ENCODE data around the gene ZFYVE9. TPM values are rescaled to one million over a fixed set of nuclear protein-coding genes. Genes with fewer than 3 reads are reported as not detected.

Gene ZFYVE9
- total and polyA plus RNA-seq, 2 of the 13 experiments (the other 11 are each of a cell fraction or from before 2014, with no cell fraction given) = 9.2 to 19.8 TPM

DNA sequence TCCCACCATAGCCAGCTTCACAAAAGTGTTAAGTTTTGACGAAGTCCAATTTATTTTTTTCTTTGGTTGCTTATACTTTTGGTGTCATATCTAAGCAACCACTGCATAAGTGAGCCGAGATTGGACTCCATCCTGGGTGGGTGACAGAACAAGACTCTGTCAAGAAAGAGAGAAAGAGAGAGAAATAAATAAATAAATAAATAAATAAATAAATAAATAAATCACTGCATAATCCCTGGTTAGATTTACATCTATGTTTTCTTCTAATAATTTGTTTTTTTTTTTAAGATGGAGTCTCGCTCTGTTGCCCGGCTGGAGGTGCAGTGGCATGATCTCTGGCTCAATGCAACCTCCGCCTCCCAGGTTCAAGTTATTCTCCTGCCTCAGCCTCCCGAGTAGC is 18.3 kb upstream of the ZFYVE9 start:
- peaks cover 20% of the 10 kb centered on the region for H3K4me1 ChIP-seq (ENCODE audit: insufficient read depth, low read length)
- TF ChIP-seq ZNF773 (CRISPR knock-in tag; IDR thresholded peaks at IDR 0.05; ENCODE audit: borderline replicate concordance) (no peak), BORCS8-MEF2B (CRISPR knock-in tag; IDR thresholded peaks at IDR 0.05) (no peak), SRY (CRISPR knock-in tag; IDR thresholded peaks at IDR 0.05) (no peak), TEAD3 (CRISPR knock-in tag; optimal IDR thresholded peaks at IDR 0.05; ENCODE audit: borderline replicate concordance) (no peak), RFXAP (CRISPR knock-in tag; IDR thresholded peaks at IDR 0.05; ENCODE audit: borderline replicate concordance) (no peak), RCOR2 (CRISPR knock-in tag; IDR thresholded peaks at IDR 0.05) (no peak), NFE2L1 (CRISPR knock-in tag; IDR thresholded peaks at IDR 0.05; ENCODE audit: borderline replicate concordance) (no peak)
- TF ChIP-seq, protein P1, sequence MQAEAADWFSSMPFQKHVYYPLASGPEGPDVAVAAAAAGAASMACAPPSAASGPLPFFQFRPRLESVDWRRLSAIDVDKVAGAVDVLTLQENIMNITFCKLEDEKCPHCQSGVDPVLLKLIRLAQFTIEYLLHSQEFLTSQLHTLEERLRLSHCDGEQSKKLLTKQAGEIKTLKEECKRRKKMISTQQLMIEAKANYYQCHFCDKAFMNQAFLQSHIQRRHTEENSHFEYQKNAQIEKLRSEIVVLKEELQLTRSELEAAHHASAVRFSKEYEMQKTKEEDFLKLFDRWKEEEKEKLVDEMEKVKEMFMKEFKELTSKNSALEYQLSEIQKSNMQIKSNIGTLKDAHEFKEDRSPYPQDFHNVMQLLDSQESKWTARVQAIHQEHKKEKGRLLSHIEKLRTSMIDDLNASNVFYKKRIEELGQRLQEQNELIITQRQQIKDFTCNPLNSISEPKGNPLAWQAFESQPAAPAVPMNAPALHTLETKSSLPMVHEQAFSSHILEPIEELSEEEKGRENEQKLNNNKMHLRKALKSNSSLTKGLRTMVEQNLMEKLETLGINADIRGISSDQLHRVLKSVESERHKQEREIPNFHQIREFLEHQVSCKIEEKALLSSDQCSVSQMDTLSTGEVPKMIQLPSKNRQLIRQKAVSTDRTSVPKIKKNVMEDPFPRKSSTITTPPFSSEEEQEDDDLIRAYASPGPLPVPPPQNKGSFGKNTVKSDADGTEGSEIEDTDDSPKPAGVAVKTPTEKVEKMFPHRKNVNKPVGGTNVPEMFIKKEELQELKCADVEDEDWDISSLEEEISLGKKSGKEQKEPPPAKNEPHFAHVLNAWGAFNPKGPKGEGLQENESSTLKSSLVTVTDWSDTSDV (CRISPR knock-in tag; IDR thresholded peaks at IDR 0.05) = no peak
- ChIA-PET CTCF (ENCODE audit: low intra/inter-chr PET ratio, low total read pairs) (no interaction called here), POLR2A (no interaction called here)
- no peak overlapping the region for H3K27ac ChIP-seq (ENCODE audit: extremely low read length, insufficient read depth, low read length)
- in situ Hi-C loops (cut with HindIII; ENCODE audit: extremely low pct_ligation_motif_present, low pct_unique_long_range_greater_than_20kb) (no loop called here), intact Hi-C loops (cut with micrococcal nuclease; ENCODE audit: unreplicated experiment) (no loop called here)
- H3K36me3 ChIP-seq (replicated peaks in 1 of 2; ENCODE audit: control insufficient read depth in 1 of 2, insufficient read depth in 2 of 2, low read length in 2 of 2) = no peaks in the 10 kb centered on the region
- peaks cover 0 to 6% of the 10 kb centered on the region in 2 experiments; a peak in 1 of 5 replicates for H3K27me3 ChIP-seq (ENCODE audit: control insufficient read depth in 1 of 2, insufficient read depth in 2 of 2, low read length in 2 of 2)
- H4K20me1 ChIP-seq (ENCODE audit: insufficient read depth, low read length) = no peaks in the 10 kb centered on the region
- H2AFZ ChIP-seq (ENCODE audit: low read length) = no peak overlapping the region
- no TSS peak for BruUV-seq (replicated peaks)
- H3K79me2 ChIP-seq (ENCODE audit: insufficient read depth, low read length) = no peaks in the 10 kb centered on the region
- no peak overlapping the region for H3K4me3 ChIP-seq (replicated peaks in 1 of 3; ENCODE audit: insufficient read depth in 1 of 3, low read depth in 2 of 3, low read length in 3 of 3)
- WGBS (ENCODE audit: low lambda C conversion rate) = 60% methylated on average over 6 of the region's 6 CpGs
- ATAC-seq (no peak), DNase-seq (ENCODE audit: low spot score) (no peak), FAIRE-seq (no peak)
- H3K4me2 ChIP-seq (ENCODE audit: low read depth, low read length) = 0 out of 2 replicates have a peak overlapping the region, but pooled peaks have one; percentile 20
- H3K9ac ChIP-seq (ENCODE audit: insufficient read depth, low read depth, low read length) = no peak overlapping the region
- H3K9me3 ChIP-seq (ENCODE audit: low read length) = no peaks in the 10 kb centered on the region

Measured in HepG2 (cell line).